Lower lobe of right lung (tissue), 2 donors: ENCODE results near the gene SORBS2. TPM values are rescaled to one million over a fixed set of nuclear protein-coding genes. Genes with fewer than 3 reads are reported as not detected.
"Not testable (repeated sequence)": the region's sequence is repeated elsewhere in the genome, so short reads cannot be mapped to it uniquely, and the experiment has no call there.

Experiments used
- ATAC-seq, 2 donors: fragments of 200-7000 bp; cut with Tn5 transposase; one replicate each; pipeline ENCODE4 v1.9.1; 2020 to 2022; ENCODE audit warnings: mild to moderate bottlenecking in 2 of 2, moderate library complexity in 2 of 2
- DNase-seq: peaks from one replicate; pipeline ENCODE4 v3.0.0-alpha.2; 2020
- H3K27ac ChIP-seq: fragments of 200-600 bp; one replicate; pipeline ENCODE4 v1.8.0; 2022
- H3K27me3 ChIP-seq: fragments of 200-600 bp; one replicate; pipeline ENCODE4 v1.8.0; 2022; ENCODE audit warnings: low read depth
- H3K36me3 ChIP-seq: fragments of 200-600 bp; one replicate; pipeline ENCODE4 v1.8.0; 2022; ENCODE audit warnings: mild to moderate bottlenecking
- H3K4me1 ChIP-seq: fragments of 200-600 bp; one replicate; pipeline ENCODE4 v1.8.0; 2022
- H3K4me3 ChIP-seq: fragments of 200-600 bp; one replicate; pipeline ENCODE4 v1.8.0; 2022; ENCODE audit warnings: mild to moderate bottlenecking
- H3K9me3 ChIP-seq: fragments of 200-600 bp; one replicate; pipeline ENCODE4 v1.8.0; 2022
- CTCF ChIP-seq: fragments of 200-600 bp; IDR thresholded peaks from one replicate; pipeline ENCODE4 v1.8.0; 2022; ENCODE audit warnings: antibody characterized with exemption, mild to moderate bottlenecking
- intact Hi-C: fragments of 100-400 bp; cut with DNase I; formaldehyde crosslinking; loops from one replicate; pipeline ENCODE4 v1.11.0; 2022
- total RNA-seq: library from RNA; stranded (reverse); fragmentation: NEBNext Ultra II Directional; extraction: Animal tissue kit (Norgen Biotek cat#: 25700); gene quantifications from one replicate; pipeline ENCODE4 v1.2.1, GENCODE V29; 2021
- donor health status: DM: no; HTN: yes; CAD: no; lungs with severe emphysema.

Gene SORBS2
- total RNA-seq, 1 donor from 2014 or later, result 49.3 TPM

GRCh38 chr4:185709802-185710486 lies 102.0 kb downstream of the SORBS2 start:
- Histone ChIP-seq H3K36me3 (no peaks in the 10 kb centered on the region), H3K27ac (no peak overlapping the region), H3K9me3 (no peaks in the 10 kb centered on the region), H3K4me1 (no peaks in the 10 kb centered on the region), H3K4me3 (no peak overlapping the region), H3K27me3 (no peaks in the 10 kb centered on the region)
- no peak for TF ChIP-seq CTCF
- intact Hi-C loops, result no loop called here
- ATAC-seq, result no peak
- no peak for DNase-seq

- Histone ChIP-seq H3K27me3 (no peaks in the 10 kb centered on the region), H3K4me3 (no peak overlapping the region), H3K36me3 (no peaks in the 10 kb centered on the region), H3K9me3 (no peaks in the 10 kb centered on the region), H3K4me1 (no peaks in the 10 kb centered on the region), H3K27ac (no peak overlapping the region)
- intact Hi-C loops, result no loop called here
- ATAC-seq (no peak), DNase-seq (no peak)
- TF ChIP-seq CTCF, result no peak
Observed at GRCh38 chr4:185708348-185708747, 103.6 kb downstream of the SORBS2 start.

GRCh38 chr4:185707622-185708021 lies 104.4 kb downstream of the SORBS2 start:
- H3K4me1 ChIP-seq, DNase-seq, H3K9me3 ChIP-seq, H3K27ac ChIP-seq, H3K36me3 ChIP-seq, H3K4me3 ChIP-seq, H3K27me3 ChIP-seq, intact Hi-C loops, ATAC-seq: not testable (repeated sequence)

- Histone ChIP-seq H3K27ac (no peak overlapping the region), H3K27me3 (no peaks in the 10 kb centered on the region), H3K4me1 (no peaks in the 10 kb centered on the region), H3K36me3 (no peaks in the 10 kb centered on the region), H3K9me3 (no peaks in the 10 kb centered on the region), H3K4me3 (no peak overlapping the region)
- intact Hi-C loops, result no loop called here
- TF ChIP-seq CTCF, result no peak
- DNase-seq (no peak), ATAC-seq (no peak)
Observed at GRCh38 chr4:185702147-185702663, 109.8 kb downstream of the SORBS2 start.

DNA sequence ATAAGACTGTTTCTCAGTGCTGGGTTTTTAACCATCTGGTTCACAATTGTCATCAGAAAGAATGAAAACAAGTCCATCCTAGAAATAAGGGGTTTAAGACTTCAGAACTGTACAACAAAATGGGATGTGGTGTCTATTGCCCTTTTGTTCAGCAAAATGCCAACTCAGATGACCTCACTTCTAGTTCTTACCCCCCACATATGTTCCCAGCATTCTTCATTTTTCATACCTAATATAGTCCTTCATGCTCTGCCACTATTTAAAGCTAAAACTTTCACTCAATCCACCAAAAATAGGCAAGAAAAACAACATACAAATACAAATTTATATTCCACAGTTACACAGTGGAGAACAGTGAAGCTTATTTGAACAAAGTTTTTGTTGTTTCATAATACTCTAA lies 111.4 kb downstream of the SORBS2 start:
- intact Hi-C loops, result no loop called here
- Histone ChIP-seq H3K4me3 (no peak overlapping the region), H3K9me3 (no peaks in the 10 kb centered on the region), H3K27me3 (no peaks in the 10 kb centered on the region), H3K36me3 (no peaks in the 10 kb centered on the region), H3K27ac (no peak overlapping the region), H3K4me1 (no peaks in the 10 kb centered on the region)
- ATAC-seq, result no peak
- DNase-seq, result no peak
- no peak for TF ChIP-seq CTCF

DNA sequence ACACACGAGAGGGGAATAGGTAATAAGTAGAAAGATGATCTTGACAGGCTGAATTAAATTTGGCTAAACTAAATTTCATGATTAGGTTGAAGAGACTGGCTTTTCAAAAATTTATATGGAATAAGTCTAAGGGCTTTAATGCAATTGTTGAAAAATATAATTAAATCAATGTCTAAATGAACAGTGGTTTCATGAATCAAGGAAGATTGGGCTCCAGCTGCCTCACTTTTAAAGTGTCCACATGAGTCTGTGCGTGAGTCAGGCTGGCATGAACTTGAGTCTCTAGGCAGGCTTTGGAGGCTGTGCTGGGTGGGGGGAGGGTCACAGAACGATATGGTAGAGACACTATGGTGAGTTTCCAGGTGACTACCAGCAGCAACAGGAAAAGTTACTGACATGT lies 111.9 kb downstream of the SORBS2 start:
- H3K27me3 ChIP-seq, result no peaks in the 10 kb centered on the region
- intact Hi-C loops, result no loop called here
- H3K4me3 ChIP-seq, result no peak overlapping the region
- no peaks in the 10 kb centered on the region for H3K4me1 ChIP-seq
- H3K27ac ChIP-seq, result no peak overlapping the region
- TF ChIP-seq CTCF, result no peak
- no peaks in the 10 kb centered on the region for H3K9me3 ChIP-seq
- no peak for ATAC-seq
- no peaks in the 10 kb centered on the region for H3K36me3 ChIP-seq
- DNase-seq, result no peak
